SW480 (cell line): ENCODE results near the gene AEN.

ENCODE experiments used
- DNase-seq: peaks from one replicate; pipeline ENCODE4 v3.0.0-alpha.2; 2016; ENCODE audit warnings: low spot score

The AEN gene

GRCh38 chr15:88620995-88621772 lies at the start of gene AEN:
Gene AEN, plus strand, starts transcription at chr15:88621340. Its CDS starts 4,870 bp downstream, at chr15:88626210.
- peak; percentile 96 for DNase-seq

- no peak for DNase-seq
These were observed 49.3 kb upstream of the AEN start for GRCh38 chr15:88571852-88572259.

- no peak for DNase-seq
These were observed 47.1 kb upstream of the AEN start for GRCh38 chr15:88574077-88574476.

- no peak for DNase-seq
These were observed 46.5 kb upstream of the AEN start for GRCh38 chr15:88574655-88575054.

- no peak for DNase-seq
These were observed 41.8 kb upstream of the AEN start for GRCh38 chr15:88579322-88579721.

- no peak for DNase-seq
These were observed 40.6 kb upstream of the AEN start for GRCh38 chr15:88580532-88580931.

- DNase-seq: no peak
These were observed 34.6 kb upstream of the AEN start for GRCh38 chr15:88586401-88587162.

GRCh38 chr15:88590759-88591158 lies 30.4 kb upstream of the AEN start:
- DNase-seq: no peak

- no peak for DNase-seq
These were observed 29.8 kb upstream of the AEN start for GRCh38 chr15:88591384-88591783.

GRCh38 chr15:88603885-88604284 lies 17.3 kb upstream of the AEN start:
- DNase-seq: no peak

- no peak for DNase-seq
These were observed 16.6 kb upstream of the AEN start for GRCh38 chr15:88604381-88605188.

- no peak for DNase-seq
These were observed 15.7 kb upstream of the AEN start for GRCh38 chr15:88605189-88606069.

- no peak for DNase-seq
These were observed 14.9 kb upstream of the AEN start for GRCh38 chr15:88606070-88606794.

- DNase-seq: no peak
These were observed 13.2 kb upstream of the AEN start for GRCh38 chr15:88607951-88608350.

- DNase-seq: no peak
These were observed 12.4 kb upstream of the AEN start for GRCh38 chr15:88608607-88609181.

- DNase-seq: no peak
These were observed 11.6 kb upstream of the AEN start for GRCh38 chr15:88609344-88610090.

GRCh38 chr15:88610701-88611231 lies 10.4 kb upstream of the AEN start:
- DNase-seq: peak; percentile 74

- no peak for DNase-seq
These were observed 8.8 kb upstream of the AEN start for GRCh38 chr15:88612186-88612796.
